A549 treated with DMSO at 1 μM for 4 hours (cell line): ENCODE measurements around the gene SRP19. TPM values are rescaled to one million over a fixed set of nuclear protein-coding genes. Genes with fewer than 3 reads are reported as not detected.

Experiments
- total RNA-seq: library from RNA; stranded (reverse); fragments of 200-300 nt; extraction: Qiagen RNA extraction; gene quantifications from 5 replicates; pipeline ENCODE4 v1.2.3, GENCODE V29; 2022; ENCODE audit warnings: low read depth

SRP19 gene
- total RNA-seq, result 76.7 to 92.3 TPM (median 82.8 TPM) in 5 replicates

GRCh38 chr5:112860929-112861637, at the start of gene SRP19:
Gene SRP19, plus strand, starts transcription at chr5:112861287. Its CDS starts 90 bp downstream, at chr5:112861377.

Other genes starting within 250 kb of the SRP19 start
- 6.4 to 12.2 TPM (median 10.5 TPM) in 5 replicates for gene APC, start 123.4 kb upstream of the SRP19 start, total RNA-seq
- 122 to 150 TPM (median 138 TPM) in 5 replicates for gene REEP5, start 60.9 kb downstream of the SRP19 start, total RNA-seq
- 10.3 to 13.8 TPM (median 13.2 TPM) in 5 replicates for gene DCP2, start 115.5 kb downstream of the SRP19 start, total RNA-seq